Heart right ventricle (tissue), 16 donors: ENCODE measurements around the gene ZNF207. TPM values are rescaled to one million over a fixed set of nuclear protein-coding genes. Genes with fewer than 3 reads are reported as not detected.

ENCODE experiments used
- ATAC-seq, 8 donors: fragments of 200-7000 bp; cut with Tn5 transposase; one replicate each; pipeline ENCODE4 v1.9.1; 2020; ENCODE audit warnings: mild to moderate bottlenecking in 8 of 8, moderate library complexity in 8 of 8, moderate number of reproducible peaks in 1 of 8
- DNase-seq, 2 donors: peaks; one replicate each; pipeline ENCODE4 v3.0.0-alpha.2; 2020
- H3K27ac ChIP-seq, 10 donors: fragments of 200-600 bp; sonication (generic) in 2 of 10; one replicate each; pipeline versions ENCODE4 v1.5.0 to v1.8.0; 2020 to 2022; ENCODE audit warnings: mild to moderate bottlenecking in 3 of 10
- H3K27me3 ChIP-seq, 7 donors: fragments of 200-600 bp; one replicate each; pipeline ENCODE4 v1.8.0; 2021 to 2022; ENCODE audit warnings: mild to moderate bottlenecking in 2 of 7
- H3K36me3 ChIP-seq, 9 donors: fragments of 200-600 bp; sonication (generic) in 1 of 9; one replicate each; pipeline versions ENCODE4 v1.5.0 to v1.8.0; 2020 to 2022; ENCODE audit warnings: mild to moderate bottlenecking in 2 of 9
- H3K4me1 ChIP-seq, 9 donors: fragments of 200-600 bp; sonication (generic) in 1 of 9; one replicate each; pipeline versions ENCODE4 v1.5.0 to v1.8.0; 2020 to 2022; ENCODE audit warnings: mild to moderate bottlenecking in 4 of 9
- H3K4me3 ChIP-seq, 10 donors: fragments of 200-600 bp; sonication (generic) in 2 of 10; one replicate each; pipeline versions ENCODE4 v1.5.0 to v1.8.0; 2020 to 2022; ENCODE audit warnings: mild to moderate bottlenecking in 7 of 10, moderate library complexity in 2 of 10
- H3K9me3 ChIP-seq, 11 donors: fragments of 200-600 bp in 10 of 11; sonication (generic) in 2 of 11; one replicate each; pipeline versions ENCODE4 v1.5.0 to v1.8.0; 2013 to 2022; ENCODE audit warnings: mild to moderate bottlenecking in 2 of 11, control low read depth in 1 of 11, moderate library complexity in 1 of 11
- CTCF ChIP-seq, 9 donors: fragments of 200-600 bp; sonication (generic) in 2 of 9; IDR thresholded peaks; one replicate each; pipeline versions ENCODE4 v1.5.0 to v1.8.0; 2021 to 2022; ENCODE audit warnings: antibody characterized with exemption in 9 of 9, mild to moderate bottlenecking in 5 of 9, moderate library complexity in 1 of 9
- WGBS, 2 donors: extraction: QIAGEN DNeasy Blood & Tissue Kit; methylation state at CpG; one replicate each; pipeline ENCODE4 v1.1.7; 2013; ENCODE audit warnings: inconsistent platforms in 1 of 2; 5-methylcytosine and 5-hydroxymethylcytosine counted together
- intact Hi-C, 10 donors: fragments of 100-400 bp; cut with DNase I; formaldehyde crosslinking; loops; one replicate each; pipeline versions ENCODE4 v1.11.1 to v1.14.2; 2022
- polyA plus RNA-seq, 2 donors: library from polyadenylated mRNA; stranded (reverse); fragments of 200-250 nt; gene quantifications; one replicate each; pipeline ENCODE4 v1.2.3, GENCODE V29; 2013
- total RNA-seq, 10 donors: library from RNA; stranded (reverse); fragmentation: NEBNext Ultra II Directional in 3 of 10; extraction: Animal tissue kit (Norgen Biotek cat#: 25700) in 3 of 10; gene quantifications; one replicate each; pipeline versions ENCODE4 v1.2.1 to v1.2.4, GENCODE V29; 2021 to 2023
- donor health status: Arrhythmogenic right ventricular cardiomyopathy.
- donor health status: ischemic (EF 13 %, LVEDD 7.1; RV severe dilation, severe dysfunction).
- donor health status: healthy with polysubstance abuse.
- donor health status: DM: no; HTN: yes; CAD: no.
- donor health status: DM: no; HTN: no; CAD: no.
- donor health status: ischemic (EF 25% LVEDD 6.9; RV normal size, moderate dysfunction).
- donor health status: ischemic (EF 25% LVEDD 5.7; RV mildly dilated, moderate dysfunction).
- donor health status: healthy.
- donor health status: DM: yes; HTN: yes; CAD: no.
- donor health status: Ischemic cardiomyopathy.
- donor health status: ischemic (EF 35%, LVEDD 5.7; RV mildly dilated, moderate dysfunction).
- donor health status: nonischemic (EF 11% LVEDD 7.7; RV severe dilation, severe dysfunction).
- donor health status: DM: yes; HTN: yes; CAD: no.
- donor health status: PGD.
- donor health status: ischemic (EF 29% LVEDD 5.4; RV normal size, mild dysfunction).
- donor health status: nonischemic (EF 23%, LVEDD 6.1; RV moderate dilation, normal function).

ZNF207 gene
- total and polyA plus RNA-seq, 12 donors = 39.9 to 86.7 (median 78.1) TPM

- peaks cover 17 to 75% (median 67%) of the 10 kb centered on the region in 9 donors for H3K4me1 ChIP-seq
- H3K9me3 ChIP-seq = no peaks in the 10 kb centered on the region
- H3K27me3 ChIP-seq = no peaks in the 10 kb centered on the region
- TF ChIP-seq CTCF (IDR thresholded peaks at IDR 0.05) = no peak
- peak overlapping the region in 4 of 10 donors; percentile 0 to 24 (median 12) for H3K27ac ChIP-seq
- ATAC-seq (no peak), DNase-seq (no peak)
- peaks cover 0 to 99% (median 40%) of the 10 kb centered on the region in 9 donors for H3K36me3 ChIP-seq
- WGBS, 2 donors = 83 to 85% methylated on average over 3 of the region's 3 CpGs
- no peak overlapping the region for H3K4me3 ChIP-seq
- intact Hi-C loops = loop anchor here in 1 of 10 donors (10.0 kb wide), 1 partner anchor 88 kb away; the partner anchor contains the start of gene PSMD11
Measured at GRCh38 chr17:32356378-32356743, 6.4 kb downstream of the ZNF207 start.

GRCh38 chr17:32356750-32357149 lies 6.8 kb downstream of the ZNF207 start:
- Histone ChIP-seq H3K27me3 (no peaks in the 10 kb centered on the region), H3K4me3 (no peak overlapping the region), H3K36me3 (peaks cover 0 to 100% (median 44%) of the 10 kb centered on the region in 9 donors), H3K9me3 (no peaks in the 10 kb centered on the region), H3K4me1 (peaks cover 17 to 73% (median 63%) of the 10 kb centered on the region in 9 donors), H3K27ac (no peak overlapping the region)
- no peak for ATAC-seq
- DNase-seq = no peak
- no peak for TF ChIP-seq CTCF (IDR thresholded peaks at IDR 0.05)
- intact Hi-C loops = loop anchor here in 1 of 10 donors (10.0 kb wide), 1 partner anchor 88 kb away; the partner anchor contains the start of gene PSMD11
- WGBS, 2 donors = 96 to 97% methylated on average over 5 of the region's 5 CpGs

GRCh38 chr17:32357615-32358014 lies 7.7 kb downstream of the ZNF207 start:
- no peak overlapping the region for H3K4me3 ChIP-seq
- H3K36me3 ChIP-seq = peaks cover 0 to 100% (median 53%) of the 10 kb centered on the region in 9 donors
- ATAC-seq (no peak), DNase-seq (no peak)
- WGBS, 2 donors = 85 to 92% methylated on average over 8 of the region's 8 CpGs
- intact Hi-C loops = loop anchor here in 1 of 10 donors (10.0 kb wide), 1 partner anchor 87 kb away; the partner anchor contains the start of gene PSMD11
- H3K27ac ChIP-seq = no peak overlapping the region
- peaks cover 13 to 68% (median 54%) of the 10 kb centered on the region in 9 donors for H3K4me1 ChIP-seq
- H3K27me3 ChIP-seq = no peaks in the 10 kb centered on the region
- no peak for TF ChIP-seq CTCF (IDR thresholded peaks at IDR 0.05)
- H3K9me3 ChIP-seq = no peaks in the 10 kb centered on the region

- Histone ChIP-seq H3K27ac (no peak overlapping the region), H3K36me3 (peaks cover 0 to 100% (median 78%) of the 10 kb centered on the region in 9 donors), H3K4me1 (peaks cover 3 to 34% (median 18%) of the 10 kb centered on the region in 9 donors), H3K4me3 (no peak overlapping the region), H3K9me3 (no peaks in the 10 kb centered on the region), H3K27me3 (no peaks in the 10 kb centered on the region)
- DNase-seq (no peak), ATAC-seq (no peak)
- no peak for TF ChIP-seq CTCF (IDR thresholded peaks at IDR 0.05)
- intact Hi-C loops = no loop called here
- 95 to 96% methylated on average over 1 of the region's 1 CpG for WGBS, 2 donors
Measured at GRCh38 chr17:32361270-32361669, 11.3 kb downstream of the ZNF207 start.
